Psoas muscle (tissue), 8 donors: ENCODE results near the gene KIRREL3. TPM values are rescaled to one million over a fixed set of nuclear protein-coding genes. Genes with fewer than 3 reads are reported as not detected.

Experiments
- ATAC-seq, 4 donors: fragments of 200-7000 bp; cut with Tn5 transposase; one replicate each; pipeline ENCODE4 v1.9.1; 2020; ENCODE audit warnings: moderate library complexity in 3 of 4, mild to moderate bottlenecking in 2 of 4
- DNase-seq, 2 donors: peaks; one replicate each; pipeline ENCODE4 v3.0.0-alpha.2; 2020
- H3K27ac ChIP-seq: fragments of 200-600 bp; one replicate; pipeline ENCODE4 v1.8.0; 2022
- H3K27me3 ChIP-seq, 3 donors: fragments of 200-600 bp in 1 of 3; one replicate each; pipeline versions ENCODE4 v1.6.1 to v1.8.0; 2013 to 2022; ENCODE audit warnings: low read length in 2 of 3, mild to moderate bottlenecking in 2 of 3, moderate library complexity in 1 of 3; ENCODE audit not compliant: insufficient read depth in 3 of 3
- H3K36me3 ChIP-seq, 2 donors: fragments of 200-600 bp in 1 of 2; one replicate each; pipeline versions ENCODE4 v1.6.1 to v1.8.0; 2013 to 2022; ENCODE audit warnings: low read depth in 1 of 2, mild to moderate bottlenecking in 1 of 2, moderate library complexity in 1 of 2; ENCODE audit not compliant: insufficient read depth in 1 of 2
- H3K4me1 ChIP-seq: fragments of 200-600 bp; one replicate; pipeline ENCODE4 v1.8.0; 2022
- H3K4me3 ChIP-seq: fragments of 200-600 bp; one replicate; pipeline ENCODE4 v1.8.0; 2022; ENCODE audit warnings: mild to moderate bottlenecking
- H3K9me3 ChIP-seq: fragments of 200-600 bp; one replicate; pipeline ENCODE4 v1.8.0; 2022
- CTCF ChIP-seq: fragments of 200-600 bp; IDR thresholded peaks from one replicate; pipeline ENCODE4 v1.8.0; 2022; ENCODE audit warnings: antibody characterized with exemption
- WGBS, 3 donors: extraction: QIAGEN DNeasy Blood & Tissue Kit; methylation state at CpG; one replicate each; pipeline versions ENCODE4 v1.1.6 to v1.1.7; 2013; 5-methylcytosine and 5-hydroxymethylcytosine counted together
- intact Hi-C, 2 donors: fragments of 100-400 bp; cut with DNase I; formaldehyde crosslinking; loops; one replicate each; pipeline versions ENCODE4 v1.11.0 to v1.14.2; 2022
- polyA plus RNA-seq, 3 donors: library from polyadenylated mRNA; stranded (reverse); fragments of 200-250 nt; gene quantifications; one replicate each; pipeline ENCODE4 v1.2.3, GENCODE V29; 2013
- total RNA-seq, 4 donors: library from RNA; stranded (reverse); fragmentation: NEBNext Ultra II Directional in 2 of 4; extraction: Animal tissue kit (Norgen Biotek cat#: 25700) in 2 of 4; gene quantifications; one replicate each; pipeline versions ENCODE4 v1.2.1 to v1.2.4, GENCODE V29; 2021 to 2023
- donor health status: healthy with polysubstance abuse.
- donor health status: DM: no; HTN: no; CAD: no; lungs with moderate emphysema.
- donor health status: Bipolar disorder and iron deficiency.
- donor health status: healthy.
- donor health status: DM: yes; HTN: yes; CAD: no.
- donor health status: DM: no; HTN: no; CAD: no.
- donor health status: DM: no; HTN: no; CAD: no.
- donor health status: DM: yes; HTN: yes; CAD: no.

The KIRREL3 gene
- total and polyA plus RNA-seq, 7 donors: 0.04 TPM; not detected in 6

- no peaks in the 10 kb centered on the region for H3K4me1 ChIP-seq
- no peak overlapping the region for H3K4me3 ChIP-seq
- H3K36me3 ChIP-seq: no peaks in the 10 kb centered on the region
- H3K27ac ChIP-seq: no peak overlapping the region
- no peaks in the 10 kb centered on the region for H3K9me3 ChIP-seq
- WGBS, 3 donors: 73 to 87% (median 86%) methylated on average over 7 of the region's 7 CpGs
- ATAC-seq (no peak), DNase-seq (no peak)
- H3K27me3 ChIP-seq: no peaks in the 10 kb centered on the region
- TF ChIP-seq CTCF: no peak
- intact Hi-C loops: no loop called here
Observed at GRCh38 chr11:126943316-126943715, 57.3 kb downstream of the KIRREL3 start.

- no peak for ATAC-seq
Observed at GRCh38 chr11:126942146-126942545, 58.4 kb downstream of the KIRREL3 start.

GRCh38 chr11:126939552-126939951, 61.0 kb downstream of the KIRREL3 start:
- Histone ChIP-seq H3K36me3 (no peaks in the 10 kb centered on the region), H3K27ac (no peak overlapping the region), H3K9me3 (no peaks in the 10 kb centered on the region), H3K27me3 (no peaks in the 10 kb centered on the region), H3K4me1 (no peaks in the 10 kb centered on the region), H3K4me3 (no peak overlapping the region)
- DNase-seq (no peak), ATAC-seq (no peak)
- TF ChIP-seq CTCF: no peak
- WGBS, 3 donors: 69 to 87% (median 73%) methylated on average over 2 of the region's 2 CpGs
- intact Hi-C loops: no loop called here

More at GRCh38 chr11:126942146-126942545, 58.4 kb downstream of the KIRREL3 start:
- H3K4me1 ChIP-seq: no peaks in the 10 kb centered on the region
- no peaks in the 10 kb centered on the region for H3K27me3 ChIP-seq
- H3K27ac ChIP-seq: no peak overlapping the region
- no peak for TF ChIP-seq CTCF
- H3K4me3 ChIP-seq: no peak overlapping the region
- no peak for DNase-seq
- H3K9me3 ChIP-seq: no peaks in the 10 kb centered on the region
- intact Hi-C loops: no loop called here
- H3K36me3 ChIP-seq: no peaks in the 10 kb centered on the region
- WGBS, 3 donors: 65 to 81% (median 67%) methylated on average over 4 of the region's 4 CpGs

- Histone ChIP-seq H3K9me3 (no peaks in the 10 kb centered on the region), H3K4me1 (no peaks in the 10 kb centered on the region), H3K27me3 (no peaks in the 10 kb centered on the region), H3K36me3 (no peaks in the 10 kb centered on the region), H3K4me3 (no peak overlapping the region), H3K27ac (no peak overlapping the region)
- intact Hi-C loops: no loop called here
- ATAC-seq (no peak), DNase-seq (no peak)
- 73 to 88% (median 85%) methylated on average over 4 of the region's 4 CpGs for WGBS, 3 donors
- TF ChIP-seq CTCF: no peak
Observed at GRCh38 chr11:126938718-126939117, 61.9 kb downstream of the KIRREL3 start.

GRCh38 chr11:126930091-126930841, 70.3 kb downstream of the KIRREL3 start:
- DNase-seq: no peak
- 39 to 53% (median 40%) methylated on average over 4 of the region's 4 CpGs for WGBS, 3 donors
- H3K27ac ChIP-seq: no peak overlapping the region
- peaks cover 0 to 5% (median 5%) of the 10 kb centered on the region in 3 donors for H3K27me3 ChIP-seq
- intact Hi-C loops: no loop called here
- H3K4me3 ChIP-seq: no peak overlapping the region
- no peaks in the 10 kb centered on the region for H3K9me3 ChIP-seq
- TF ChIP-seq CTCF: no peak
- no peak for ATAC-seq
- no peaks in the 10 kb centered on the region for H3K4me1 ChIP-seq
- H3K36me3 ChIP-seq: no peaks in the 10 kb centered on the region
